Body of pancreas (tissue), 4 donors: ENCODE data around the gene LILRA2. TPM values are rescaled to one million over a fixed set of nuclear protein-coding genes. Genes with fewer than 3 reads are reported as not detected.
A peak's percentile ranks its signal among the peaks of the same experiment; 100 is the strongest.
"Not testable (repeated sequence)": the region's sequence is repeated elsewhere in the genome, so short reads cannot be mapped to it uniquely, and the experiment has no call there.

Source experiments
- ATAC-seq: fragments of 150-250 bp; one replicate; pipeline ENCODE4 v1.9.1; 2016
- DNase-seq, 4 donors: peaks; one replicate each; pipeline ENCODE4 v3.0.0-alpha.2; 2019
- H3K27ac ChIP-seq, 4 donors: fragments of 200-600 bp; sonication (generic); 1 replicate in 3 of 4; 2 replicates in 1 of 4; pipeline versions ENCODE4 v1.5.1 to v1.6.1; 2016 to 2019; ENCODE audit warnings: mild to moderate bottlenecking in 1 of 4, mixed read lengths in 1 of 4, moderate library complexity in 1 of 4
- H3K27me3 ChIP-seq, 2 donors: fragments of 200-600 bp; sonication (generic); one replicate each; pipeline ENCODE4 v1.6.0; 2016; ENCODE audit warnings: mild to moderate bottlenecking in 1 of 2
- H3K36me3 ChIP-seq, 2 donors: fragments of 200-600 bp; sonication (generic); replicated peaks in 1 of 2; 2 replicates each; pipeline ENCODE4 v1.5.1; 2016; ENCODE audit warnings: low read depth in 2 of 2; ENCODE audit not compliant: insufficient read depth in 1 of 2
- H3K4me1 ChIP-seq: fragments of 200-600 bp; sonication (generic); one replicate; pipeline ENCODE4 v1.6.0; 2016
- H3K4me3 ChIP-seq, 2 donors: fragments of 200-600 bp; sonication (generic); 1 replicate in 1 of 2; 2 replicates in 1 of 2; pipeline ENCODE4 v1.5.1; 2016 to 2019
- H3K9me3 ChIP-seq, 3 donors: fragments of 200-600 bp; sonication (generic); 1 replicate in 2 of 3; 2 replicates in 1 of 3; pipeline ENCODE4 v1.5.1; 2016
- CTCF ChIP-seq, 7 experiments: fragments of 450-650 bp in 4 of 7; fragments of 200-600 bp in 3 of 7; sonication (generic) in 3 of 7; IDR thresholded peaks; one replicate each; pipeline ENCODE4 v1.5.1; 2016 to 2019; ENCODE audit warnings: antibody characterized with exemption in 7 of 7
- POLR2A ChIP-seq, 3 donors: fragments of 450-650 bp; IDR thresholded peaks; one replicate each; pipeline ENCODE4 v1.6.1; 2016; ENCODE audit warnings: antibody characterized with exemption in 3 of 3, mild to moderate bottlenecking in 2 of 3
- WGBS, 2 donors: methylation state at CpG; one replicate each; pipeline ENCODE4 v1.1.5; 2017; 5-methylcytosine and 5-hydroxymethylcytosine counted together
- intact Hi-C: fragments of 100-400 bp; cut with DNase I; formaldehyde crosslinking; loops from one replicate; pipeline ENCODE4 v1.15.1; 2023
- total RNA-seq, 2 donors: library from RNA; depleted of rRNA; stranded (reverse); fragments of >200 nt; gene quantifications; one replicate each; pipeline ENCODE4 v1.1.0, GENCODE V29; 2016

Gene LILRA2
- total RNA-seq, 2 donors from 2014 or later, result 1.6 TPM; not detected in 1

GRCh38 chr19:54622431-54622830, 48.8 kb downstream of the LILRA2 start:
- Histone ChIP-seq H3K36me3 (no peaks in the 10 kb centered on the region), H3K27me3 (no peaks in the 10 kb centered on the region), H3K9me3 (no peaks in the 10 kb centered on the region), H3K4me1 (no peaks in the 10 kb centered on the region), H3K4me3 (no peak overlapping the region), H3K27ac (no peak overlapping the region)
- ATAC-seq (no peak), DNase-seq (no peak)
- WGBS, 2 donors, result 36 to 38% methylated on average over 4 of the region's 4 CpGs
- TF ChIP-seq POLR2A (IDR thresholded peaks at IDR 0.05) (no peak), CTCF (IDR thresholded peaks at IDR 0.05) (no peak)
- intact Hi-C loops, result no loop called here

- intact Hi-C loops, DNase-seq, H3K4me3 ChIP-seq, H3K9me3 ChIP-seq, H3K27ac ChIP-seq, H3K36me3 ChIP-seq, H3K4me1 ChIP-seq, H3K27me3 ChIP-seq, ATAC-seq: not testable (repeated sequence)
- 47% methylated on average over 7 of the region's 10 CpGs; no CpG with 5 or more reads in 1 of the 2 donors for WGBS, 2 donors
These were observed 50.6 kb downstream of the LILRA2 start for GRCh38 chr19:54624234-54624633.

GRCh38 chr19:54624934-54625730, 51.5 kb downstream of the LILRA2 start:
- H3K36me3 ChIP-seq, ATAC-seq, H3K9me3 ChIP-seq, H3K27me3 ChIP-seq, H3K4me1 ChIP-seq, DNase-seq, H3K27ac ChIP-seq, H3K4me3 ChIP-seq, intact Hi-C loops: not testable (repeated sequence)
- WGBS, 2 donors, result 59 to 66% methylated on average over 7 to 10 of the region's 15 CpGs

GRCh38 chr19:54626757-54627156, 53.2 kb downstream of the LILRA2 start:
- H3K27ac ChIP-seq, result no peak overlapping the region
- H3K27me3 ChIP-seq, result no peaks in the 10 kb centered on the region
- H3K36me3 ChIP-seq, result no peaks in the 10 kb centered on the region
- H3K4me1 ChIP-seq, result no peaks in the 10 kb centered on the region
- no peak for ATAC-seq
- intact Hi-C loops, result no loop called here
- 51 to 72% methylated on average over 4 to 8 of the region's 8 CpGs for WGBS, 2 donors
- no peak for TF ChIP-seq CTCF (IDR thresholded peaks at IDR 0.05)
- no peak for TF ChIP-seq POLR2A (IDR thresholded peaks at IDR 0.05)
- H3K4me3 ChIP-seq, result no peak overlapping the region
- DNase-seq, result no peak
- no peaks in the 10 kb centered on the region for H3K9me3 ChIP-seq

- H3K4me1 ChIP-seq, intact Hi-C loops, H3K9me3 ChIP-seq, DNase-seq, H3K27me3 ChIP-seq, H3K4me3 ChIP-seq, H3K27ac ChIP-seq, H3K36me3 ChIP-seq, ATAC-seq: not testable (repeated sequence)
- WGBS, 2 donors, result 19 to 20% methylated on average over 4 of the region's 4 CpGs
These were observed 54.3 kb downstream of the LILRA2 start for GRCh38 chr19:54627912-54628311.

- H3K36me3 ChIP-seq, intact Hi-C loops, H3K4me1 ChIP-seq, H3K27ac ChIP-seq, H3K27me3 ChIP-seq, H3K4me3 ChIP-seq, ATAC-seq, H3K9me3 ChIP-seq: not testable (repeated sequence)
- 33 to 53% methylated on average over 9 of the region's 9 CpGs for WGBS, 2 donors
- DNase-seq, result peak in 1 of 4 donors; percentile 20
These were observed 56.7 kb downstream of the LILRA2 start, which contains the start of gene LILRB1 for GRCh38 chr19:54630262-54630661. TSS of gene LILRB1 (plus strand) at chr19:54630484. CDS start at chr19:54631074, 590 bp downstream.

GRCh38 chr19:54630782-54631181, 57.2 kb downstream of the LILRA2 start:
- Histone ChIP-seq H3K36me3 (no peaks in the 10 kb centered on the region), H3K4me1 (no peaks in the 10 kb centered on the region), H3K4me3 (no peak overlapping the region), H3K9me3 (no peaks in the 10 kb centered on the region), H3K27me3 (no peaks in the 10 kb centered on the region), H3K27ac (no peak overlapping the region)
- TF ChIP-seq CTCF (IDR thresholded peaks at IDR 0.05) (no peak), POLR2A (IDR thresholded peaks at IDR 0.05) (no peak)
- 0 to 26% methylated on average over 1 to 6 of the region's 6 CpGs for WGBS, 2 donors
- intact Hi-C loops, result no loop called here
- DNase-seq (no peak), ATAC-seq (no peak)

- H3K27me3 ChIP-seq, H3K4me1 ChIP-seq, H3K4me3 ChIP-seq, DNase-seq, H3K36me3 ChIP-seq, intact Hi-C loops, H3K27ac ChIP-seq, H3K9me3 ChIP-seq, ATAC-seq: not testable (repeated sequence)
- WGBS, 2 donors, result 47 to 59% methylated on average over 10 to 23 of the region's 23 CpGs
These were observed 58.1 kb downstream of the LILRA2 start for GRCh38 chr19:54631489-54632337.
